GM12864 (cell line): ENCODE results near the gene FAM222B.
A peak's percentile ranks its signal among the peaks of the same experiment; 100 is the strongest.
"Not testable (repeated sequence)": the region's sequence is repeated elsewhere in the genome, so short reads cannot be mapped to it uniquely, and the experiment has no call there.

Experiments used
- DNase-seq: peaks from one replicate; pipeline ENCODE4 v3.0.0-alpha.2; 2011; ENCODE audit warnings: low read depth
- H3K4me3 ChIP-seq: 2 replicates; pipeline ENCODE4 v1.5.1; 2011; ENCODE audit warnings: mild to moderate bottlenecking, low read depth, low read length, control low read depth
- TF ChIP-seq, protein P1 (sequence below): IDR thresholded peaks from 2 replicates; pipeline ENCODE4 v1.5.1; 2011; ENCODE audit warnings: low read depth, mild to moderate bottlenecking, moderate library complexity, low read length, control low read depth, inconsistent platforms; ENCODE audit errors: missing control alignments

The FAM222B gene

DNA sequence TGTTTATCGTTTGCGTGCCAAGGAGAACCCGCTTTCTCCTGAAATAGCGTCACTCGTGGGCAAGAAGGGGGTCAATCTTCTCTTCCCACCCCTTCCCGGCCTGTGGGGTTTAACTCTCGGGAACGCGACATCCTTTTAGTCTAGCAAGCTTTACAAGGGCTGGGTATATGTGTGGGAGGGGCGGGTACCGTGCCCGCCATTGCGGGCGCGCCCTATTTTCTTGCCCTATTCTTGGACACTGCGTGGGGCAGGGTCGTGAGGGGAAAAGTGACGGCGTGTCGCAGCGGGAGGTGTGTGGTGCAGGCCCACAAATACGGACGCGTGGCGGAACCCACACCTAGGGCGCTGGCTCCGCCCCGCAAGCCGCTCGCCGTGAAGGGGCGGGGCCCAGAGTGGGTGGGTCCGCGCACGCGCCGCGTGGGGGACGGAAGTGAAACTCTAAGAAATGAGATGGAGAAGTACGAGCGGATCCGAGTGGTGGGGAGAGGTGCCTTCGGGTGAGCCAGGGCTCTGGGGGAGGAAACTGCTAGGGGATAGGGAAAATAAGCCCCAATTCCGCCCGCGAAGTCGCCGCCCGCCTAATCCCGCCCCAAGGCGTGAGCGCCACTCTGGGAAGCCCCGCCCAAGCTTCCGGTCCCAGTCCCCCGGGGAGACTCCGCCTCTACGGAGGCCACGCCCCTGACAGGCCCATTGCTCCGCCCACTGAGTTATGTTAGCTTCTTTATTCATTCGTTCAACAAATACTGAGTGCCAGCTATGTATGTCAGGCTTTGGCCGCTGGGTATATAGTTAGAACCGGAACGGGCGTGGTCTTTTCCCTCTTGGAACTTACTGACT, 114.0 kb downstream of the FAM222B start, which contains the start of gene NEK8:
NEK8 (plus strand) TSS at position 425 of the 837 bp plus-strand sequence; CDS start at position 451, 26 bp downstream.
- peak within 1 kb of the TSS; percentile 54 for H3K4me3 ChIP-seq
- TF ChIP-seq, protein P1, sequence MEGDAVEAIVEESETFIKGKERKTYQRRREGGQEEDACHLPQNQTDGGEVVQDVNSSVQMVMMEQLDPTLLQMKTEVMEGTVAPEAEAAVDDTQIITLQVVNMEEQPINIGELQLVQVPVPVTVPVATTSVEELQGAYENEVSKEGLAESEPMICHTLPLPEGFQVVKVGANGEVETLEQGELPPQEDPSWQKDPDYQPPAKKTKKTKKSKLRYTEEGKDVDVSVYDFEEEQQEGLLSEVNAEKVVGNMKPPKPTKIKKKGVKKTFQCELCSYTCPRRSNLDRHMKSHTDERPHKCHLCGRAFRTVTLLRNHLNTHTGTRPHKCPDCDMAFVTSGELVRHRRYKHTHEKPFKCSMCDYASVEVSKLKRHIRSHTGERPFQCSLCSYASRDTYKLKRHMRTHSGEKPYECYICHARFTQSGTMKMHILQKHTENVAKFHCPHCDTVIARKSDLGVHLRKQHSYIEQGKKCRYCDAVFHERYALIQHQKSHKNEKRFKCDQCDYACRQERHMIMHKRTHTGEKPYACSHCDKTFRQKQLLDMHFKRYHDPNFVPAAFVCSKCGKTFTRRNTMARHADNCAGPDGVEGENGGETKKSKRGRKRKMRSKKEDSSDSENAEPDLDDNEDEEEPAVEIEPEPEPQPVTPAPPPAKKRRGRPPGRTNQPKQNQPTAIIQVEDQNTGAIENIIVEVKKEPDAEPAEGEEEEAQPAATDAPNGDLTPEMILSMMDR: no peak
- peak; percentile 79 for DNase-seq

DNA sequence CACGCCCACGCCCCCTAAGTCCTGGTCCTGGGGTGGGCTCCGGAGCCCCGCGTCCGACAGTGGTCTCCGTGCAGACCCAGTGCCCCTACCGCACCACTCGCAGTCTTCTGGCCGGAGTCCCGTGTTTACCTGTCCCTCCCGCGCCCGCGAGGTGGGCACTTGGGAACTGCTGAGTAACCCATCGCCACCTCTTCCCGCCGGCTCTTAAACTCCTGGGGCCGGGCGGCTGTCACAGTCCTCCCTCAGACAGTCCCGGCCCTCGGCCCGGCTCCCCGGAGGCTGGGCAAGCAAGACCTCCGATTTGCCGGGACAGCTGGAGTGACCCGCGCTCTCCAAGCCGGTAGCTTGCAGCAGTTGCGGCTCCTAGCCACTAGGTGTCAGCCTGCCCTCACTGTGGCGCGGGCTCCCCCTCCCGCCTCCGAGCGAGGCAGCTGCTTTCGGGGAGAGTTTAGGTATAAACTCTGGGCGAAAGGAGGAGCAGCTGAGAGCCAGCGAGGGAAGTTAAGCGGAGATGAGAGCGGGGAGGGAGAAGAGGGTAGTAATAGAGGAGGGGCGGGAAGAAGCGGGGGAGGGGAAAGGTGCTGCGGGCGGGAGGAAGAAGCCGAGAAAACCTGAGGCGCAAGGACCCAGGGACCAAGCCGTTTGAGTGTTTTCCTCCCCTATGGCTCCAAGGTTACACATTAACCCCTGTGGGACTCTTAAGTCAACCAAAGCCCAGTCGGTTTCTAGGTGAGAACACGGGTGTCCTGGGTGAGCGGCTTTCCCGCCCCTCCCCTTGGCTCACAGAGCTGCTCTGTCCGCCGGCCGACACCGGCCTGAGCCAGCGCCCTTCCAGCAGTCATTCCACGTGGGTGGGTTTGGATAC, 115.7 kb downstream of the FAM222B start:
- TF ChIP-seq, protein P1: peak; percentile 99
- DNase-seq: peak; percentile 81
- H3K4me3 ChIP-seq: peak overlapping the region; percentile 84

DNA sequence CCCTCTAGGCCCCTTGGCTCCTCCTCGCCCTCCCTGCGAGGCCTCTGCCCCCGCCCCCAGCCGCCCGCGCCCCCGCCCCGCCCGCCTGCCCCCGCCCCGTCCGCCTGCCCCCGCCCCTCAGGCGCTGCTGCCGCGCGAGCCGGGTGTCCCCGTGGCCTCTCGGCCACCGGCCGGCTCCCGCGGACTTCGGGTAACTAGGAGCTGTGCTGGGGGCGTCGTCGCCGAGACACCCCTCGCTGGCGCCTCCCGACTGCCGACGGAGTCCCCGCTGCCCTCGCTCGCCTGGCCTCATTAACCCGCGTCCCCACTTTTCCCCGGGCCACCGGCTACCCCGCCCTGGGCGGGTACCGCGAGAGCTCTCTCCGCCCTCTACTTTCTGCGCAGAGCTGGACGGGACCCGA, 116.4 kb downstream of the FAM222B start, which contains the start of gene TLCD1:
TLCD1 (minus strand) TSS at position 8 of the 401 bp plus-strand sequence. CDS start 136 bp downstream, outside the sequence.
- TF ChIP-seq, protein P1: no peak
- H3K4me3 ChIP-seq: peak within 1 kb of the TSS; percentile 84
- DNase-seq: no peak

DNA sequence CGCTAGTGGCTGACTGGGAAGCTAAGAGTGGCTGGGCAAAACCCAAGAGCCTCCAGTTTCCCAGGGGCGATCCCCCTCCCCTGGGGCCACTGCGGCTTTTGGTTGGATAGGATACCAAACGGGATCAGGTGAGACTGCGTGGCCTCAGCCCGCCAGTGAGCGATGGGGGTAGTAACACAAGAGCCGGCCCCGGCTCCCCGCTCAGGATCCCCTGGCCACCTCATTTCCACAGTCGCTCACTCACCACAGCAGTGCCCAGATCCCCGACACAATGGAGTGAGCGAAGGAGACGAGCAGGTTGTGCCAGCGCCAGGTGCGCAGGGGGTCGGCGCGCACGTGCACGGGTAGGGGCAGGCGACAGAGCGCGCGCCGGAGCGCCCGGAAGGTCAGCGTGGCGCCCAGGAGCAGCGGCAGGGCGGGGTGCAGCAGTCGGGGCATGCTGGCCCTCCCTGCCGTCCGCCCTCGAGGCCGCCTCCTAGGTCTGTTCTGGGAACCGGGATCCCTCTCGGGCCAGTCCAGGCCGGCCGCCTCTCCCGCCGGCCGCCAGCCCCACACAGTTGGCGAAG, 116.8 kb downstream of the FAM222B start:
- peak overlapping the region; percentile 84 for H3K4me3 ChIP-seq
- TF ChIP-seq, protein P1: no peak
- DNase-seq: no peak

DNA sequence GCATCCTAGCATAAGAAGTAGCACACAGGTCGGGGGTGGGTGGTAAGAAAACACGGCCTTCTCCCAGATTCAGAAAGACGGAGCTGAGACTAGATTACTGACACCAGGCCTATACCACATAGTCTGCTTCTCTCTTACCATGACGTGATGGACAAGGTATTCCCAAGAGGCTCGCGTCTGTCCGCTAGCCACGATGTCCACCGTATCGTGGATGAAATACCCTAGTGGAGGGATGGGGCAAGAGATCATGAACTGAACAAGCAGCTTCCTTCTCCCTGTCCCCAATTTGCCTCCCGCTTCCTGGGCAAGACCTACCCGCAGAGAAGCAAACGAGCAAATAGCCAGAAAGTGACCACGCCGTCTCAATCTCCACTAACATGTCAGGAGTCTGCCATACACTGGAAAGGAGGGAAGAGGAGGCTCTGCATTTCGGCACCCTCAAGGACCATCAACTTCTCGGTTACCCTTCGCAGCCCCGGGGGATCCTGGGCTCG, 117.4 kb downstream of the FAM222B start:
- H3K4me3 ChIP-seq: peak overlapping the region; percentile 84
- no peak for DNase-seq
- TF ChIP-seq, protein P1: peak; percentile 41

DNA sequence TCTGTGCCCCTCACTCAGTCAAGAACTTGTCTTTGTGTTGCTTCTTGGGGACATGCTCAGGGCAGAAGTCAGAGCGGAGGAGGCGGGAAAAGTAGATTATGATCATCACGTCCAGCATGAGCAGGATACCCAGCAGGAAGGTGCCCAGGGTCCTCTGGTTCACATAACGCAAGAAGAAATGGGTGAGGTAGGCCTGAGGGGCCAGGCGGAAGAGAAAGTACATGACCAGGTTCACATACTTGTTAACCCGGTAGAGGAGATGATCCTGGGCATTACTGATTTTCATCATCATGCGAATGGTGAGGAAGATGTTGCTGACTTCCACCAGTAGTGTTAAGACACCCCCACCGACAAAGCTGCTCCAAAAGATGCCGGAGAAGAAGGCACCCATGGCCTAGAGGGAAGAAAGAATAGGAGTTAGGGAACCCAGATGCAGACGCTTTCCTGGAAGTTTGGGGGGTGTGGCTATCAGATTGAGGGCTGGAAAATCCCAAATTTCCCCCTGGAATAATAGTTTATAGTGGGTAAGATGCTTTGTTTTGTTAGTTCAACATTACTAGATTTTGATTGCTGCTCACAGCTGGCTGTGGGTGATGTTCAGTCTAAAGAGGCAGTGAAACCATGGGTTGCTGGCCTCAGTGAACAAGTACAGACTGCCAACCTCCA, 118.0 kb downstream of the FAM222B start:
- peak overlapping the region; percentile 84 for H3K4me3 ChIP-seq
- no peak for DNase-seq
- TF ChIP-seq, protein P1: no peak

DNA sequence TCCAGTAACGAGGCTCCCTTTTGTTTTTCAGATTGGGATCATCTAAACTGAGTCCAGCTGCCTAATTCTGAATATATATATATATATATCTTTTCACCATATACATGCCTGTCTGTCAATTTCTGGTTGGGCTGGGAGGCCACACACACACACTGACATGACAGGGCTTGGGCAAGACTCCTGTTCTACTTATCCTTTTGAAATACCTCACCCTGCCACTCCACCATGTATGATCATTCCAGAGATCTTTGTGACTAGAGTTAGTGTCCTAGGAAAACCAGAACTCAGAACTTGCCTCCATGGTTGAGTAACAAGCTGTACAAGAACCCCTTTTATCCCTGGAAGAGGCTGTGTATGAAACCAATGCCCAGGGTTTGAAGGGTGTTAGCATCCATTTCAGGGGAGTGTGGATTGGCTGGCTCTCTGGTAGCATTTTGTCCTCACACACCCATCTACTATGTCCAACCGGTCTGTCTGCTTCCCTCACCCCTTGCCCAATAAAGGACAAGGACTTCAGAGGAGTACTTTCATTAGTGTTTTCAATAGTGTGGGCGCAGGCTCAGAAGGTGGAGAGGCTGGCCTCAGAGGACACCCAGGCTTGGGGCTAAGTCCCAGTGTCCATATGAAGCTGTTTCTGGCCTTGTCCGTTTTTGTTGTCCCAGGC, 118.6 kb downstream of the FAM222B start:
- not testable (repeated sequence) for DNase-seq
- peak overlapping the region; percentile 84 for H3K4me3 ChIP-seq
